NCI-H2171 (cell line): ENCODE results near the gene DNAH14.
A peak's percentile ranks its signal among the peaks of the same experiment; 100 is the strongest.
"Not testable (repeated sequence)": the region's sequence is repeated elsewhere in the genome, so short reads cannot be mapped to it uniquely, and the experiment has no call there.

ENCODE experiments used
- DNase-seq: peaks from one replicate; lab custom pipeline; 2025; lab: John Stamatoyannopoulos, UW

Gene DNAH14

DNA sequence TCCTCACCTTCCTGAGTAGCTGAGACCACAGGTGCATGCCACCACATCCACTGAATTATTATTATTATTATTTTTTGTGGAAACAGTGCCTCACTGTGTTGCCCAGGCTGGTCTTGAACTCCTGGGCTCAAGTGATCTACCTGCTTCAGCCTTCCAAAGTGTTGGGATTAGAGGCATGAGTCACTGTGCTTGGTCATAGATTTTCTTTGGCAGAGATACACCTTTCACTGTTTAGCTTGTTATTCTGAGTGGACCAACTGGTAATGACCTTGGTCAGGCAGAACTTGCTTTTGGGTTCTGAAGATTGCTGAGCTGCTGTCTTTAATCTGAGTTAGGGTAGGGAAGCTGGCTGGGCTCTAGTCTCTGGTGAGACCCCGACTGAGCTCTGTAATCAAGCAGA is 66.8 kb downstream of the DNAH14 start:
- no peak for DNase-seq

DNA sequence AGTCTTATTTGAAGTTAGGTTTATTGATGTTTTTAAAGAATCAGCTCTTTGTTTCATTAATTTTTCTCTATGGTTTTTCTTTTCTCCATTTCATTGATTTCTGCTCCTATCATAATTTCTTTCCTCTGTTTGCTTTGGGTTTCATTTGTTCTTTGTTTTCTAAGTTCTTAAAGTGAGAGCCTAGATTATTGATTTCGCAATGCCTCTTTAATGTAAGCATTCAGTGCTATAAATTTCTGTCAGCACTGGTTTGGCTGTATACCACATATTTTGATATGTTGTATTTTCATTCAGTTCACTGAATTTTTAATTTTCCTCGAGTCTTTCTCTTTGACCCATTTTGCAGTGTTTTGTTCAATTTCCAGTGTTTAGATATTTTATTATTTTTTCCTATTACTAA is 68.7 kb downstream of the DNAH14 start:
- no peak for DNase-seq

GRCh38 chr1:225004396-225004795 is 74.9 kb downstream of the DNAH14 start:
- no peak for DNase-seq

DNA sequence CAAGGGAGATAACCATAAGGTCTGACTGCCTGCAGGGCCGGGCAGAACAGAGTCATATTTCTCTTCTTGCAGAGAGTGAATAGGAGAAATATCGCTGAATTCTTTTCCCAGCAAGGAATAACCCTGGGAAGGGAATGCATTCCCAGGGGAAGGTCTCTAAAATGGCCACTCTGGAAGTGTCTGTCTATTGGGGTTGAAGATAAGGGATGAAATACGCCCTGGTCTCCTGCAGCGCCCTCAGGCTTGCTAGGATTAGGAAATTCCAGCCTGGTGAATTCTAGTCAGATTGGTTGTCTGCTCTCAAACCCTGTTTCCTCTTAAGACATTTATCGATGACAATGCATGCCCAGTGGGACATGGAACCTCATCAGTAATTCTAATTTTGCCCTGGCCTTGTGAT is 76.9 kb downstream of the DNAH14 start:
- not testable (repeated sequence) for DNase-seq

DNA sequence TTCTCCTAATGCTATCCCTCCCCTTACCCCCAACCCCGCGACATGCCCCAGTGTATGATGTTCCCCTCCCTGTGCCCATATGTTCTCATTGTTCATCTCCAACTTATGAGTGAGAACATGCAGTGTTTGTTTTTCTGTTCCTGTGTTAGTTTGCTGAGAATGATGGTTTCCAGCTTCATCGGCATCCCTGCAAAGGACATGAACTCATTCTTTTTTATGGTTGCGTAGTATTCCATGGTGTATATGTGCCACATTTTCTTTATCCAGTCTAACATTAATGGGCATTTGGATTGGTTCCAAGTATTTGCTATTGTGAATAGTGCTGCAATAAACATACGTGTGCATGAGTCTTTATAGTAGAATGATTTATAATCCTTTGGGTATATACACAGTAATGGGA is 78.6 kb downstream of the DNAH14 start:
- not testable (repeated sequence) for DNase-seq

DNA sequence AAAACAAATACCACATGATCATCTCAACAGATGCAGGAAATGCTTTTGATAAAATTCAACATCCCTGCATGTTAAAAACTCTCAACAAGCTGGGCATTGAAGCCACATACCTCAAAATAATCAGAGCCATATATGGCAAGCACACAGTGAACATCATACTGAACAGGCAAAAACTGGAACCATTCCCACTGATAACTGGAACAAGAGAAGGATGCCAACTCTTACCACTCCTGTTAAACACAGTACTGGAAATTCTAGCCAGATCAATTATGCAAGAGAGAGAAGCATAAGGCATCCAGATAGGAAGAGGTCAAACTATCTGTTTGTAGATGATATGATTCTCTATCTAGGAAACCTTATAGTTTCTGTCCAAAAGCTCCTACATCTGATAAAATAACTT is 91.6 kb downstream of the DNAH14 start:
- no peak for DNase-seq

GRCh38 chr1:225026701-225027100 is 97.2 kb downstream of the DNAH14 start:
- DNase-seq, result no peak

GRCh38 chr1:225036441-225036840 is 107.0 kb downstream of the DNAH14 start:
- DNase-seq, result not testable (repeated sequence)

DNA sequence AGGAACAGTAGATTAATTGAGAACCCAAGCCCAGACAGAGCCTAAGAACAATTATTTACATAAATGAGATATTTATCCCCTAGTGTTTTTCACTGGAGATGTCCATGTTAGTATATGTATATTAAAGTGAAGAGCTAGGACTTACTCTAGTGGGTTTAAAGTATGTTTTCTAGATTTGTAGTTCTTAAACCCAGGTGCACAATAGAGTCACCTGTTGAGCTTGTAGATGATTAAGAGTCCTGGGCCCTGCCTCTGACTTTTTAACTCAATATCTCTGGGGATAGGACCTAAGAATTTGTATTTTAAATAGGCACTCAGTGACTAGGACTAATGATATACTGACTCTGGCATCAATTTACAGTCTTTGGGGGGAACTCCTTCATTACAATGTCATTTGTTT is 112.8 kb downstream of the DNAH14 start:
- DNase-seq, result no peak

- no peak for DNase-seq
Observed at GRCh38 chr1:225044258-225044657, 114.8 kb downstream of the DNAH14 start.

- DNase-seq, result no peak
Observed at GRCh38 chr1:225049594-225049993, 120.1 kb downstream of the DNAH14 start.

DNA sequence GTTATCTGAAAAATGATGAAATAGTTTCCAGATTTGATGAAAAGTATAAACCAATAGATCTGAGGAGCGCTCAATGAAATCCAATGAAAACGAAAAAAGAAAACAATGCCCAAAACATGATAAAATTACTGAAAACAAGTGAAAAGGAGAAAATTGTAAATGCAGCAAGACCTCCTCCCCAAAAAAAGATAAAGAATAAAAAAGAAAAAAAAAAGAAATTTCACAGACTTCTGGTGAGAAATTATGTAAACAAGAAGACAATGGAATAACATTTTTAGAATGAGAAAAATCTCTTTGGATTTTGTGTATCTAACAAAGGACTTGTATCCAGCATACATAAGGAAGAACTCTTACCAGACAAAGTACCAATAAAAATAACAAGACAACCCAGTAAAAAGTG is 134.2 kb downstream of the DNAH14 start:
- no peak for DNase-seq

DNA sequence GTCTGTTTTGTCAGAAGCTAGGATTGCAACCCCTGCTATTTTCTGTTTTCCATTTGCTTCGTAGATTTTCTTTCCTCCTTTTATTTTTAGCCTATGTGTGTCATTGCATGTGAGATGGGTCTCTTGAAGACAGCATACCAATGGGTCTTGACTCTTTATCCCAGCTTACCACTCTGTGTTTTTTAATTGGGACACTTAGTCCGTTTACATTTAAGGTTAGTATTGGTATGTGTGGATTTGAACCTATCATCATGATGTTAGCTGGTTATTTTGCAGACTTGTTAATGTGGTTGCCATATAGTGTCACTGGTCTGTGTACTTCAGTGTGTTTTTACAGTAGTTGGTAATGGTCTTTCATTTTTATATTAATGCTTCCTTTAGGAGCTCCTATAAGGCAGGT is 141.5 kb downstream of the DNAH14 start:
- DNase-seq, result no peak

GRCh38 chr1:225097175-225097574 is 167.7 kb downstream of the DNAH14 start:
- no peak for DNase-seq

DNA sequence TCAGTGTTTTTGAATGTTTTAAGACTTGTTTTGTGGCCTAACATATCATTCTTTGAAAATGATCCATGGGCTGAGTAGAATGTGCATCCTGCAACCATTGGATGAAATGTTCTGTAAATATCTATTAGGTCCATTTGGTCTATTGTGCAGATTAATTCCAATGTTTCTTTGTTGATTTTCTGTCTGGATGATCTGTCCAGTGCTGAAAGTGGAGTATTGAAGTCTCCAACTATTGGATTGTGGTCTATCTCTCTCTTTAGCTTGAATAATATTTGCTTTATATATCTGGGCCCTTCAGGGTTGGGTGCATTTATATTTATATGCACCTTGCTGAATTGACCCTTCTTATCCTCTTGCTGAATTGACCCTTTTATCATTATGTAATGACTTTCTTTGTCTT is 181.5 kb downstream of the DNAH14 start:
- no peak for DNase-seq

- DNase-seq, result no peak
Observed at GRCh38 chr1:225113265-225113664, 183.8 kb downstream of the DNAH14 start.

DNA sequence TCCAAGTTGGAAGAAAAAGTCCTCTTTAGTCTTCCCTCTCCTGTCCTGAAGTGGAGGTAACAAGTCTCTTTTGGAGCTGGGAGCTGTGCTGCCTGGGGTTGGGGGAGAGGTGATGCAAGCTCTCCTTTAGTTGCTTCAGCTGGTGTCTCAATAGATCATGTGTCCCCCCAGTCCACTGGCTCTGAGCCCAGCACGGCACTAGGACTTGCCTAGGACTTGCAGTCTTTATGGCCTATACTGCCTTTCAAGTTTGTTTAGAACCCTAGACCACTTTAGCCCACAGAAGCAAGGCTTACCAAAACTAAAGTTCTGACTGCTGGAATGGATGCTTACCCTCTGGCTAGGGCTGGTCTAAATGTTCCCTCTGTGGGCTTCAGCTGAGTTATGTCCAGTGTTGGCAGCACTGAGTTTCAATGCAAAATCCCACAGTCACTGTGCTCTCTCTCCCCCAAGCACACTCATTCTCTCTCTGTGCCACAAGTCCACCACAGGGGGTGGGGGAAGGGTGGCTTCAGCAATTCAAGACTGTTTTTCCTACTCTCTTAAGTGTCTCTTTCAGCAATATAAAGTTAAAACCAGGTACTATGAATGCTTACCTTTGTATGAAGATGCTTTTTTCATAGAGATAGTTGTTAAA is 185.0 kb downstream of the DNAH14 start:
- no peak for DNase-seq

GRCh38 chr1:225119307-225119706 is 189.8 kb downstream of the DNAH14 start:
- DNase-seq, result no peak

DNA sequence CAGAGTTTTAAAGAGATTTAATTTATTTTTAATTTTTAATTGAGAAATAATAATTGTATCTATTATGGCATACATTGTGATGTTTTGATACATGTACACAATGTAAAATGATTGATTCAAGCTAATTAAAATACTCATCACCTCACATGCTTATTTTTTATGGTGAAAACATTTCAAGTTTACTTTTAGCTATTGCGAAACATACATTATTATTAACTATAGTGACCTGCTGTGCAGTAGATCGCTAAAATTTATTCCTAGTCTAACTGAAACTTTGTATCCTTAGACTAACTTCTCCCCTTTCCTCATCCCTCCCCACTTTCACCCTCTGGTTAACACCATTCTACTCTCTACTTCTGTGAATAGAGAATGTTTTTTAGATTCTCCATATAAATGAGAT is 191.6 kb downstream of the DNAH14 start:
- DNase-seq, result no peak

- no peak for DNase-seq
Observed at GRCh38 chr1:225131869-225132268, 202.4 kb downstream of the DNAH14 start.

GRCh38 chr1:225137976-225138375 is 208.5 kb downstream of the DNAH14 start:
- DNase-seq, result peak; percentile 85

GRCh38 chr1:225143001-225143400 is 213.5 kb downstream of the DNAH14 start:
- no peak for DNase-seq

GRCh38 chr1:225146478-225146877 is 217.0 kb downstream of the DNAH14 start:
- DNase-seq, result no peak

GRCh38 chr1:225147791-225148190 is 218.3 kb downstream of the DNAH14 start:
- DNase-seq, result not testable (repeated sequence)

DNA sequence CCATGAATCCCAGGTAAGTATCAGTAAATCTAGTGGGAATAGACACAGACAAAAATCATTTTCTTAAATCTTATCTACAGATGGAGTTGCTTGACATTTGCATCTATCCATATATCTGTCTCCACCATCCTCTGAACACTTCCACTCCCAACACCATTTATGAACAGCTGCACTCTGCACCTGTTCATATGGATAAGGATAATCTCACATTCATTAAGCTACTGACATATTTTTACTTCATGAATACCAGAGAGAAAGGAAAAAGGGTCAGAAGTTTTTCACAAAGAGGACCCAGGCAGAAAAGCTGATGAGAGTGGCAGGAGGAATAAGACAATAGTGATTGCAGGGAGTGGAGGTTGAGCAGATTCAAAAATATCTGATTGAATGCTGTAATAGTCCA is 222.6 kb downstream of the DNAH14 start:
- no peak for DNase-seq
